HepG2 (cell line): ENCODE results near the gene RTP5. TPM values are rescaled to one million over a fixed set of nuclear protein-coding genes. Genes with fewer than 3 reads are reported as not detected.

Experiments used
- ATAC-seq: fragments of 200-7000 bp; cut with Tn5 transposase; 3 replicates; pipeline ENCODE4 v1.9.1; 2020; ENCODE audit warnings: mild to moderate bottlenecking, moderate library complexity
- BruUV-seq: library from RNA; stranded (reverse); fragments of 400-500 nt; replicated peaks from 2 replicates; lab custom pipeline; 2021; lab: Mats Ljungman, UMichigan
- CTCF ChIA-PET: fragments of 300-600 bp; formaldehyde crosslinking; extraction: SDS; loops from one replicate; lab custom pipeline; 2021; ENCODE audit warnings: low total read pairs, inconsistent platforms, low intra/inter-chr PET ratio; lab: Yijun Ruan, JAX
- POLR2A ChIA-PET: fragments of 350-600 bp; sonication (Branson Sonifier 250); formaldehyde crosslinking; loops from one replicate; lab custom pipeline; 2020; ENCODE audit warnings: antibody characterized with exemption, inconsistent platforms; lab: Yijun Ruan, JAX
- DNase-seq: peaks from one replicate; pipeline ENCODE4 v3.0.0-alpha.2; 2015; ENCODE audit warnings: low spot score
- FAIRE-seq: peaks from 3 replicates; lab custom pipeline; 2011; peaks lifted over from hg19 to GRCh38; lab: Jason Lieb, UNC
- H2AFZ ChIP-seq: one replicate; pipeline ENCODE4 v1.6.1; 2011; ENCODE audit warnings: low read length, inconsistent platforms
- H3K27ac ChIP-seq: fragments of 300-600 bp; 3 replicates; pipeline ENCODE4 v1.8.0; 2011; ENCODE audit warnings: mixed run types, mild to moderate bottlenecking, mixed read lengths, low read length, inconsistent platforms; ENCODE audit not compliant: insufficient read depth; ENCODE audit errors: extremely low read length
- H3K27me3 ChIP-seq, 2 experiments: fragments of 200-600 bp in 1 of 2; 2 replicates in 1 of 2; 3 replicates in 1 of 2; pipeline versions ENCODE4 v1.6.0 to v1.8.0; 2011; ENCODE audit warnings: low read length in 2 of 2, mild to moderate bottlenecking in 2 of 2, moderate library complexity in 2 of 2, inconsistent platforms in 1 of 2; ENCODE audit not compliant: insufficient read depth in 2 of 2, control insufficient read depth in 1 of 2
- H3K36me3 ChIP-seq, 2 experiments: fragments of 200-600 bp in 1 of 2; replicated peaks in 1 of 2; 2 replicates in 1 of 2; 3 replicates in 1 of 2; pipeline versions ENCODE4 v1.5.1 to v1.8.0; 2011; ENCODE audit warnings: low read length in 2 of 2, inconsistent platforms in 1 of 2; ENCODE audit not compliant: insufficient read depth in 2 of 2, control insufficient read depth in 1 of 2
- H3K4me1 ChIP-seq: 2 replicates; pipeline ENCODE4 v1.5.1; 2012; ENCODE audit warnings: low read length, inconsistent platforms; ENCODE audit not compliant: insufficient read depth
- H3K4me2 ChIP-seq: 2 replicates; pipeline ENCODE4 v1.6.0; 2011; ENCODE audit warnings: low read depth, low read length, inconsistent platforms
- H3K4me3 ChIP-seq, 3 experiments: fragments of 200-600 bp in 1 of 3; sonication (generic), shearing (Covaris generic) in 1 of 3; replicated peaks in 1 of 3; 2 replicates each; pipeline ENCODE4 v1.5.1; 2011 to 2016; ENCODE audit warnings: low read length in 3 of 3, inconsistent platforms in 2 of 3, low read depth in 2 of 3, mild to moderate bottlenecking in 2 of 3, control low read depth in 1 of 3, mixed read lengths in 1 of 3; ENCODE audit not compliant: insufficient read depth in 1 of 3
- H3K79me2 ChIP-seq: one replicate; pipeline ENCODE4 v1.6.1; 2011; ENCODE audit warnings: low read length, inconsistent platforms; ENCODE audit not compliant: insufficient read depth
- H3K9ac ChIP-seq: 2 replicates; pipeline ENCODE4 v1.6.0; 2011; ENCODE audit warnings: mild to moderate bottlenecking, low read depth, low read length, inconsistent platforms; ENCODE audit not compliant: insufficient read depth
- H3K9me3 ChIP-seq: 2 replicates; pipeline ENCODE4 v1.5.1; 2012; ENCODE audit warnings: mild to moderate bottlenecking, low read length
- H4K20me1 ChIP-seq: 2 replicates; pipeline ENCODE4 v1.6.0; 2011; ENCODE audit warnings: inconsistent platforms, mild to moderate bottlenecking, low read length, moderate library complexity; ENCODE audit not compliant: insufficient read depth
- MYNN ChIP-seq: sonication (generic); formaldehyde crosslinking; IDR thresholded peaks from 2 replicates; pipeline ENCODE4 v1.4.0; 2020; ENCODE audit warnings: mild to moderate bottlenecking, low read depth, missing genetic modification reagents
- NR2F2 ChIP-seq: IDR thresholded peaks from 2 replicates; pipeline ENCODE4 v1.6.1; 2012; ENCODE audit warnings: low read depth, inconsistent platforms, borderline replicate concordance
- SRF ChIP-seq: IDR thresholded peaks from 2 replicates; pipeline ENCODE4 v1.6.1; 2011; ENCODE audit warnings: mild to moderate bottlenecking, low read depth, low read length, moderate library complexity
- THAP11 ChIP-seq: IDR thresholded peaks from 2 replicates; pipeline ENCODE4 v1.6.1; 2016; ENCODE audit warnings: missing biosample characterization, missing genetic modification reagents
- YEATS4 ChIP-seq: sonication (generic); formaldehyde crosslinking; IDR thresholded peaks from 2 replicates; pipeline ENCODE4 v1.4.0; 2020; ENCODE audit warnings: missing genetic modification reagents, borderline replicate concordance
- ZNF253 ChIP-seq: sonication (generic); formaldehyde crosslinking; IDR thresholded peaks from 2 replicates; pipeline ENCODE4 v1.8.0; 2022; ENCODE audit warnings: mild to moderate bottlenecking, missing genetic modification reagents, borderline replicate concordance
- ZNF383 ChIP-seq: sonication (generic); formaldehyde crosslinking; IDR thresholded peaks from 2 replicates; pipeline ENCODE4 v1.4.0; 2020; ENCODE audit warnings: missing genetic modification reagents, mild to moderate bottlenecking, borderline replicate concordance
- ZNF713 ChIP-seq: sonication (generic); formaldehyde crosslinking; IDR thresholded peaks from 2 replicates; pipeline ENCODE4 v1.4.0; 2020; ENCODE audit warnings: mild to moderate bottlenecking, missing genetic modification reagents
- ZNF761 ChIP-seq: sonication (generic); formaldehyde crosslinking; conservative IDR thresholded peaks from 2 replicates; pipeline ENCODE4 v1.4.0; 2020; ENCODE audit warnings: mild to moderate bottlenecking, missing genetic modification reagents
- WGBS: methylation state at CpG from one replicate; pipeline ENCODE4 v1.1.6; 2017; ENCODE audit warnings: low lambda C conversion rate; 5-methylcytosine and 5-hydroxymethylcytosine counted together
- in situ Hi-C: cut with HindIII; loops from 2 replicates; pipeline ENCODE4 v1.10.0; 2017; ENCODE audit warnings: low pct_unique_long_range_greater_than_20kb; ENCODE audit not compliant: extremely low pct_ligation_motif_present
- intact Hi-C: fragments of 100-400 bp; cut with micrococcal nuclease; formaldehyde crosslinking; loops from one replicate; pipeline ENCODE4 v1.10.0; 2022; ENCODE audit not compliant: unreplicated experiment
- polyA plus RNA-seq, 8 experiments: library from polyadenylated mRNA; depleted of rRNA in 3 of 8; stranded (reverse) in 7 of 8; unstranded in 1 of 8; fragments of >200 nt; fragmentation: Illumina TruSeq in 4 of 8; extraction: Trizol in 4 of 8; gene quantifications; 2 replicates each; pipeline versions ENCODE4 v1.2.1 to v1.2.3, GENCODE V29; 2011 to 2016; ENCODE audit warnings: low read depth in 4 of 8, missing spikeins in 1 of 8, mixed read lengths in 1 of 8; ENCODE audit not compliant: insufficient read depth in 1 of 8
- total RNA-seq, 5 experiments: library from RNA; depleted of rRNA; stranded (reverse); fragments of >200 nt; fragmentation: Illumina TruSeq; extraction: Trizol; gene quantifications; 2 replicates each; pipeline ENCODE4 v1.2.3, GENCODE V29; 2016; ENCODE audit warnings: low read depth in 1 of 5
- TF ChIP-seq, protein P1 (sequence below): sonication (generic); formaldehyde crosslinking; IDR thresholded peaks from 2 replicates; pipeline ENCODE4 v1.8.0; 2022; ENCODE audit warnings: missing genetic modification reagents, mild to moderate bottlenecking, borderline replicate concordance
- TF ChIP-seq, protein P2 (sequence below): sonication (generic); formaldehyde crosslinking; IDR thresholded peaks from 2 replicates; pipeline ENCODE4 v1.8.1; 2023; ENCODE audit warnings: missing genetic modification reagents, inconsistent platforms, borderline replicate concordance
- TF ChIP-seq, protein P3 (sequence below): sonication (generic); formaldehyde crosslinking; IDR thresholded peaks from 2 replicates; pipeline ENCODE4 v1.5.0; 2020; ENCODE audit warnings: mild to moderate bottlenecking, missing genetic modification reagents, borderline replicate concordance

Gene RTP5
- total and polyA plus RNA-seq, 2 of the 13 experiments (the other 11 are each of a cell fraction or from before 2014, with no cell fraction given): not detected

DNA sequence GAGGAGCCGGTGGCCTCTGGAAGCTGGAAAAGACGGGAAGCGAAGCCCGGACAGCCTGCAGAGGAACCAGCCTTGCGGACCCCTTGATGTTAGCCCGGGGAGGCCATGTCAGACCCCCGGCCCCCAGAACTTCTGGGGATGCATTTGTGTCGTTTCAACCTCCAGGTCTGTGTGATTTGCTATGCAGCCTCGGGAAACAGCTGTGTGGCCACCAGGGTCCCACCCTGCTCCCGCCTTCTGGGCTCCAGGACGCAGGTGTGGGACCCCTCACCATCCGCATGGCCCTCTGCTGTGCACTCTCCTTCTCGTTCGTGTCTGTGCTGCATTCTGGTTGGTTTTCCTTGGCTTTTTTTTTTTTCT, 47.3 kb upstream of the RTP5 start:
- no peak overlapping the region for H3K9ac ChIP-seq
- no peak overlapping the region for H3K27ac ChIP-seq
- no peak for DNase-seq
- no peaks in the 10 kb centered on the region for H3K36me3 ChIP-seq
- POLR2A ChIA-PET: interaction anchor here (1.1 kb wide), 1 partner anchor 13 kb away, joined by 5 read pairs; the partner anchor contains the start of gene NEU4
- no peak overlapping the region for H3K4me2 ChIP-seq
- no peak for ATAC-seq
- in situ Hi-C loops: no loop called here
- H3K4me1 ChIP-seq: peaks cover 21% of the 10 kb centered on the region
- WGBS: 67% methylated on average over 14 of the region's 14 CpGs
- H3K4me3 ChIP-seq: no peak overlapping the region
- H4K20me1 ChIP-seq: no peaks in the 10 kb centered on the region
- peaks cover 7% of the 10 kb centered on the region for H3K9me3 ChIP-seq
- TF ChIP-seq YEATS4 (CRISPR knock-in tag): no peak
- TF ChIP-seq ZNF761 (CRISPR knock-in tag): no peak
- no peak for TF ChIP-seq ZNF713
- no peak for TF ChIP-seq ZNF383
- no peak for TF ChIP-seq MYNN (CRISPR knock-in tag)
- no peak for TF ChIP-seq ZNF253 (CRISPR knock-in tag)
- TF ChIP-seq, protein P1, sequence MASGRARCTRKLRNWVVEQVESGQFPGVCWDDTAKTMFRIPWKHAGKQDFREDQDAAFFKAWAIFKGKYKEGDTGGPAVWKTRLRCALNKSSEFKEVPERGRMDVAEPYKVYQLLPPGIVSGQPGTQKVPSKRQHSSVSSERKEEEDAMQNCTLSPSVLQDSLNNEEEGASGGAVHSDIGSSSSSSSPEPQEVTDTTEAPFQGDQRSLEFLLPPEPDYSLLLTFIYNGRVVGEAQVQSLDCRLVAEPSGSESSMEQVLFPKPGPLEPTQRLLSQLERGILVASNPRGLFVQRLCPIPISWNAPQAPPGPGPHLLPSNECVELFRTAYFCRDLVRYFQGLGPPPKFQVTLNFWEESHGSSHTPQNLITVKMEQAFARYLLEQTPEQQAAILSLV (CRISPR knock-in tag): no peak
- TF ChIP-seq SRF: no peak
- TF ChIP-seq, protein P2, sequence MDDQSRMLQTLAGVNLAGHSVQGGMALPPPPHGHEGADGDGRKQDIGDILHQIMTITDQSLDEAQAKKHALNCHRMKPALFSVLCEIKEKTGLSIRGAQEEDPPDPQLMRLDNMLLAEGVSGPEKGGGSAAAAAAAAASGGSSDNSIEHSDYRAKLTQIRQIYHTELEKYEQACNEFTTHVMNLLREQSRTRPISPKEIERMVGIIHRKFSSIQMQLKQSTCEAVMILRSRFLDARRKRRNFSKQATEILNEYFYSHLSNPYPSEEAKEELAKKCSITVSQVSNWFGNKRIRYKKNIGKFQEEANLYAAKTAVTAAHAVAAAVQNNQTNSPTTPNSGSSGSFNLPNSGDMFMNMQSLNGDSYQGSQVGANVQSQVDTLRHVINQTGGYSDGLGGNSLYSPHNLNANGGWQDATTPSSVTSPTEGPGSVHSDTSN (CRISPR knock-in tag): no peak
- TF ChIP-seq THAP11 (CRISPR knock-in tag): no peak
- no peak for TF ChIP-seq NR2F2
- TF ChIP-seq, protein P3, sequence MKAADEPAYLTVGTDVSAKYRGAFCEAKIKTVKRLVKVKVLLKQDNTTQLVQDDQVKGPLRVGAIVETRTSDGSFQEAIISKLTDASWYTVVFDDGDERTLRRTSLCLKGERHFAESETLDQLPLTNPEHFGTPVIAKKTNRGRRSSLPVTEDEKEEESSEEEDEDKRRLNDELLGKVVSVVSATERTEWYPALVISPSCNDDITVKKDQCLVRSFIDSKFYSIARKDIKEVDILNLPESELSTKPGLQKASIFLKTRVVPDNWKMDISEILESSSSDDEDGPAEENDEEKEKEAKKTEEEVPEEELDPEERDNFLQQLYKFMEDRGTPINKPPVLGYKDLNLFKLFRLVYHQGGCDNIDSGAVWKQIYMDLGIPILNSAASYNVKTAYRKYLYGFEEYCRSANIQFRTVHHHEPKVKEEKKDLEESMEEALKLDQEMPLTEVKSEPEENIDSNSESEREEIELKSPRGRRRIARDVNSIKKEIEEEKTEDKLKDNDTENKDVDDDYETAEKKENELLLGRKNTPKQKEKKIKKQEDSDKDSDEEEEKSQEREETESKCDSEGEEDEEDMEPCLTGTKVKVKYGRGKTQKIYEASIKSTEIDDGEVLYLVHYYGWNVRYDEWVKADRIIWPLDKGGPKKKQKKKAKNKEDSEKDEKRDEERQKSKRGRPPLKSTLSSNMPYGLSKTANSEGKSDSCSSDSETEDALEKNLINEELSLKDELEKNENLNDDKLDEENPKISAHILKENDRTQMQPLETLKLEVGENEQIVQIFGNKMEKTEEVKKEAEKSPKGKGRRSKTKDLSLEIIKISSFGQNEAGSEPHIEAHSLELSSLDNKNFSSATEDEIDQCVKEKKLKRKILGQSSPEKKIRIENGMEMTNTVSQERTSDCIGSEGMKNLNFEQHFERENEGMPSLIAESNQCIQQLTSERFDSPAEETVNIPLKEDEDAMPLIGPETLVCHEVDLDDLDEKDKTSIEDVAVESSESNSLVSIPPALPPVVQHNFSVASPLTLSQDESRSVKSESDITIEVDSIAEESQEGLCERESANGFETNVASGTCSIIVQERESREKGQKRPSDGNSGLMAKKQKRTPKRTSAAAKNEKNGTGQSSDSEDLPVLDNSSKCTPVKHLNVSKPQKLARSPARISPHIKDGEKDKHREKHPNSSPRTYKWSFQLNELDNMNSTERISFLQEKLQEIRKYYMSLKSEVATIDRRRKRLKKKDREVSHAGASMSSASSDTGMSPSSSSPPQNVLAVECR (CRISPR knock-in tag): no peak
- TF ChIP-seq, all 625 proteins: peak for 0
- CTCF ChIA-PET: no interaction called here
- intact Hi-C loops: no loop called here
- H3K79me2 ChIP-seq: no peaks in the 10 kb centered on the region
- BruUV-seq: no TSS peak
- no peak overlapping the region for H2AFZ ChIP-seq
- FAIRE-seq: no peak
- H3K27me3 ChIP-seq: peaks cover 0 to 8% of the 10 kb centered on the region in 2 experiments; a peak in 1 of 5 replicates
